OCI-LY3 (cell line): Measurements from ENCODE around the gene IRAK3.
"Not testable (repeated sequence)": the region's sequence is repeated elsewhere in the genome, so short reads cannot be mapped to it uniquely, and the experiment has no call there.

Experiments used
- H2AFZ ChIP-seq: fragments of 200-600, 300-600 bp; shearing (Covaris generic); 2 replicates; pipeline ENCODE4 v1.6.0; 2014; ENCODE audit warnings: antibody characterized with exemption, low read depth, low read length
- H3K27ac ChIP-seq: fragments of 200-600, 300-600 bp; sonication (generic); 2 replicates; pipeline ENCODE4 v1.5.1; 2014; ENCODE audit warnings: mild to moderate bottlenecking, low read length, moderate library complexity, mixed read lengths
- H3K27me3 ChIP-seq: fragments of 200-600, 300-600 bp; sonication (generic); 2 replicates; pipeline ENCODE4 v1.6.1; 2014; ENCODE audit warnings: low read depth, low read length, mixed read lengths
- H3K36me3 ChIP-seq: fragments of 200-600, 300-600 bp; sonication (generic); replicated peaks from 2 replicates; pipeline ENCODE3; 2014; ENCODE audit warnings: low read depth, low read length, mixed read lengths
- H3K4me1 ChIP-seq: fragments of 300-600, 200-600 bp; sonication (generic); 2 replicates; pipeline ENCODE4 v1.6.1; 2014; ENCODE audit warnings: low read length, mixed read lengths
- H3K4me2 ChIP-seq: fragments of 200-600, 300-600 bp; sonication (generic); 2 replicates; pipeline ENCODE4 v1.6.1; 2014; ENCODE audit warnings: low read length, mixed read lengths
- H3K4me3 ChIP-seq: fragments of 300-600, 200-600 bp; sonication (generic); 2 replicates; pipeline ENCODE4 v1.5.1; 2014; ENCODE audit warnings: antibody characterized with exemption, mild to moderate bottlenecking, low read length, moderate library complexity
- H3K79me2 ChIP-seq: fragments of 300-600, 200-600 bp; shearing (Covaris generic); 2 replicates; pipeline ENCODE4 v1.6.1; 2014; ENCODE audit warnings: mild to moderate bottlenecking, low read length, mixed read lengths
- H3K9ac ChIP-seq: fragments of 300-600, 200-600 bp; shearing (Covaris generic); 2 replicates; pipeline ENCODE4 v1.6.0; 2014; ENCODE audit warnings: mild to moderate bottlenecking, low read length, moderate library complexity
- H3K9me3 ChIP-seq: fragments of 200-600, 300-600 bp; shearing (Covaris generic); 2 replicates; pipeline ENCODE4 v1.6.1; 2014; ENCODE audit warnings: low read length, mixed read lengths; ENCODE audit not compliant: insufficient read depth
- H4K20me1 ChIP-seq: fragments of 200-600, 300-600 bp; sonication (generic); 2 replicates; pipeline ENCODE4 v1.6.1; 2016; ENCODE audit warnings: low read length, mixed read lengths; ENCODE audit not compliant: insufficient read depth
- CTCF ChIP-seq: fragments of 200-600, 300-600 bp; sonication (generic); IDR thresholded peaks from 2 replicates; pipeline ENCODE4 v1.5.1; 2014; ENCODE audit warnings: antibody characterized with exemption, low read length, low read depth
- EZH2phosphoT487 ChIP-seq: fragments of 200-600 bp; shearing (Covaris generic); IDR thresholded peaks from 2 replicates; pipeline ENCODE4 v1.6.1; 2018; ENCODE audit warnings: antibody characterized with exemption, mixed run types, low read depth

Gene IRAK3

GRCh38 chr12:66170606-66171005 is 18.4 kb upstream of the IRAK3 start:
- no peak for TF ChIP-seq CTCF
- TF ChIP-seq EZH2phosphoT487: no peak
- peaks cover 12% of the 10 kb centered on the region for H3K4me1 ChIP-seq
- H3K27me3 ChIP-seq: no peaks in the 10 kb centered on the region
- H3K36me3 ChIP-seq: peaks cover 17% of the 10 kb centered on the region
- H3K79me2 ChIP-seq: peaks cover 38% of the 10 kb centered on the region
- no peak overlapping the region for H2AFZ ChIP-seq
- no peaks in the 10 kb centered on the region for H3K9me3 ChIP-seq
- peak overlapping the region; percentile 85 for H3K4me3 ChIP-seq
- H3K4me2 ChIP-seq: peak overlapping the region; percentile 83
- no peaks in the 10 kb centered on the region for H4K20me1 ChIP-seq
- H3K27ac ChIP-seq: no peak overlapping the region
- peak overlapping the region; percentile 89 for H3K9ac ChIP-seq

GRCh38 chr12:66174391-66175325 is 14.4 kb upstream of the IRAK3 start:
- H3K4me2 ChIP-seq, H3K9ac ChIP-seq, H3K9me3 ChIP-seq, H4K20me1 ChIP-seq, H3K27ac ChIP-seq, H3K79me2 ChIP-seq, H3K27me3 ChIP-seq, H3K4me3 ChIP-seq, H2AFZ ChIP-seq, H3K36me3 ChIP-seq, H3K4me1 ChIP-seq: not testable (repeated sequence)

- Histone ChIP-seq H3K9me3 (no peaks in the 10 kb centered on the region), H3K4me3 (no peak overlapping the region), H3K79me2 (no peaks in the 10 kb centered on the region), H3K4me1 (peaks cover 6% of the 10 kb centered on the region), H2AFZ (no peak overlapping the region), H3K27me3 (0 out of 2 replicates have a peak, but pooled peaks cover 3% of the 10 kb centered on the region), H3K36me3 (no peaks in the 10 kb centered on the region), H3K4me2 (no peak overlapping the region), H3K9ac (no peak overlapping the region), H4K20me1 (no peaks in the 10 kb centered on the region), H3K27ac (no peak overlapping the region)
- TF ChIP-seq CTCF: no peak
- no peak for TF ChIP-seq EZH2phosphoT487
Measured at GRCh38 chr12:66176105-66176900, 12.7 kb upstream of the IRAK3 start.

GRCh38 chr12:66182956-66183355 is 6.1 kb upstream of the IRAK3 start:
- Histone ChIP-seq H3K4me3 (no peak overlapping the region), H3K36me3 (no peaks in the 10 kb centered on the region), H3K27me3 (0 out of 2 replicates have a peak, but pooled peaks cover 3% of the 10 kb centered on the region), H2AFZ (no peak overlapping the region), H4K20me1 (no peaks in the 10 kb centered on the region), H3K9me3 (no peaks in the 10 kb centered on the region), H3K27ac (no peak overlapping the region), H3K4me1 (peaks cover 10% of the 10 kb centered on the region), H3K79me2 (no peaks in the 10 kb centered on the region), H3K9ac (no peak overlapping the region), H3K4me2 (no peak overlapping the region)
- TF ChIP-seq CTCF: no peak
- no peak for TF ChIP-seq EZH2phosphoT487

GRCh38 chr12:66184822-66185221 is 4.2 kb upstream of the IRAK3 start:
- not testable (repeated sequence) for H3K9ac ChIP-seq, H3K27ac ChIP-seq, H2AFZ ChIP-seq, H3K36me3 ChIP-seq, H3K9me3 ChIP-seq, H3K4me2 ChIP-seq, H3K27me3 ChIP-seq, H3K79me2 ChIP-seq, H3K4me1 ChIP-seq, H4K20me1 ChIP-seq, H3K4me3 ChIP-seq
